Measurements from ENCODE around the gene TEX10. TPM values are rescaled to one million over a fixed set of nuclear protein-coding genes. Genes with fewer than 3 reads are reported as not detected.

Gene TEX10
- total RNA-seq, 4 donors from 2014 or later, result 11.8 to 16.7 (median 14.8) TPM

- 94 to 95% methylated on average over 4 of the region's 4 CpGs for WGBS, 2 donors
- Histone ChIP-seq H3K27me3 (no peaks in the 10 kb centered on the region), H3K36me3 (peaks cover 0 to 100% (median 17%) of the 10 kb centered on the region in 3 donors), H3K9me3 (no peaks in the 10 kb centered on the region), H3K4me3 (no peak overlapping the region), H3K27ac (no peak overlapping the region), H3K4me1 (no peaks in the 10 kb centered on the region)
- no peak for DNase-seq (ENCODE audit: low spot score in 2 of 2)
- TF ChIP-seq CTCF (IDR thresholded peaks at IDR 0.05) (no peak), POLR2A (IDR thresholded peaks at IDR 0.05) (no peak)
Measured at GRCh38 chr9:100296407-100296806, 56.3 kb downstream of the TEX10 start.

GRCh38 chr9:100295240-100295639 lies 57.5 kb downstream of the TEX10 start:
- no peak for TF ChIP-seq POLR2A (IDR thresholded peaks at IDR 0.05)
- TF ChIP-seq CTCF (IDR thresholded peaks at IDR 0.05), result no peak
- TF ChIP-seq EP300 (IDR thresholded peaks at IDR 0.05), result no peak
- Histone ChIP-seq H3K4me1 (no peaks in the 10 kb centered on the region), H3K4me3 (no peak overlapping the region), H3K36me3 (peaks cover 0 to 98% (median 12%) of the 10 kb centered on the region in 3 donors), H3K27me3 (no peaks in the 10 kb centered on the region), H3K9me3 (no peaks in the 10 kb centered on the region), H3K27ac (no peak overlapping the region)
- no peak for DNase-seq (ENCODE audit: low spot score in 2 of 2)
- WGBS, 2 donors, result 98 to 100% methylated on average over 2 of the region's 2 CpGs

- Histone ChIP-seq H3K4me1 (no peaks in the 10 kb centered on the region), H3K27ac (no peak overlapping the region), H3K27me3 (no peaks in the 10 kb centered on the region), H3K4me3 (no peak overlapping the region), H3K36me3 (peaks cover 0 to 98% (median 12%) of the 10 kb centered on the region in 3 donors), H3K9me3 (no peaks in the 10 kb centered on the region)
- TF ChIP-seq CTCF (IDR thresholded peaks at IDR 0.05), result no peak
- no peak for TF ChIP-seq EP300 (IDR thresholded peaks at IDR 0.05)
- no peak for TF ChIP-seq POLR2A (IDR thresholded peaks at IDR 0.05)
- 81 to 85% methylated on average over 6 of the region's 6 CpGs for WGBS, 2 donors
- DNase-seq (ENCODE audit: low spot score in 2 of 2), result no peak
Measured at GRCh38 chr9:100294806-100295205, 57.9 kb downstream of the TEX10 start.

GRCh38 chr9:100294341-100294740 lies 58.4 kb downstream of the TEX10 start:
- Histone ChIP-seq H3K27ac (no peak overlapping the region), H3K36me3 (peaks cover 0 to 98% (median 12%) of the 10 kb centered on the region in 3 donors), H3K27me3 (no peaks in the 10 kb centered on the region), H3K9me3 (no peaks in the 10 kb centered on the region), H3K4me1 (no peaks in the 10 kb centered on the region), H3K4me3 (no peak overlapping the region)
- WGBS, 2 donors, result 77 to 83% methylated on average over 3 of the region's 3 CpGs
- no peak for TF ChIP-seq EP300 (IDR thresholded peaks at IDR 0.05)
- no peak for TF ChIP-seq POLR2A (IDR thresholded peaks at IDR 0.05)
- no peak for TF ChIP-seq CTCF (IDR thresholded peaks at IDR 0.05)
- no peak for DNase-seq (ENCODE audit: low spot score in 2 of 2)

- no peak for DNase-seq (ENCODE audit: low spot score in 2 of 2)
- TF ChIP-seq POLR2A (IDR thresholded peaks at IDR 0.05) (no peak), CTCF (IDR thresholded peaks at IDR 0.05) (no peak)
- no peak overlapping the region for H3K4me3 ChIP-seq
- no peak overlapping the region for H3K27ac ChIP-seq
- 92 to 97% methylated on average over 10 to 13 of the region's 13 CpGs for WGBS, 2 donors
- no peaks in the 10 kb centered on the region for H3K4me1 ChIP-seq
- H3K36me3 ChIP-seq, result peaks cover 0 to 98% (median 12%) of the 10 kb centered on the region in 3 donors
- H3K27me3 ChIP-seq, result no peaks in the 10 kb centered on the region
- peaks cover 0 to 12% (median 0%) of the 10 kb centered on the region in 4 donors for H3K9me3 ChIP-seq
Measured at GRCh38 chr9:100292414-100292813, 60.3 kb downstream of the TEX10 start.
